Left lung (tissue), 10 donors: ENCODE data around the gene MICAL2. TPM values are rescaled to one million over a fixed set of nuclear protein-coding genes. Genes with fewer than 3 reads are reported as not detected.
A peak's percentile ranks its signal among the peaks of the same experiment; 100 is the strongest.

Experiments
- ATAC-seq: fragments of 200-7000 bp; cut with Tn5 transposase; one replicate; pipeline ENCODE4 v1.9.1; 2020; ENCODE audit warnings: moderate library complexity
- DNase-seq, 4 donors: peaks; one replicate each; pipeline ENCODE4 v3.0.0-alpha.2; 2013 to 2020
- H3K27ac ChIP-seq, 2 donors: fragments of 200-600 bp; sonication (generic) in 1 of 2; one replicate each; pipeline versions ENCODE4 v1.5.0 to v1.8.0; 2020 to 2021
- H3K27me3 ChIP-seq, 2 donors: fragments of 200-600 bp; sonication (generic) in 1 of 2; one replicate each; pipeline versions ENCODE4 v1.5.0 to v1.8.0; 2020 to 2021
- H3K36me3 ChIP-seq, 2 donors: fragments of 200-600 bp; sonication (generic) in 1 of 2; one replicate each; pipeline versions ENCODE4 v1.5.0 to v1.8.0; 2020 to 2021
- H3K4me1 ChIP-seq, 2 donors: fragments of 200-600 bp; one replicate each; pipeline ENCODE4 v1.8.0; 2021
- H3K4me3 ChIP-seq, 2 donors: fragments of 200-600 bp; sonication (generic) in 1 of 2; one replicate each; pipeline versions ENCODE4 v1.5.0 to v1.8.0; 2020 to 2021; ENCODE audit warnings: mild to moderate bottlenecking in 1 of 2
- H3K9me3 ChIP-seq, 2 donors: fragments of 200-600 bp; sonication (generic) in 1 of 2; one replicate each; pipeline versions ENCODE4 v1.5.0 to v1.8.0; 2020 to 2021
- intact Hi-C, 2 donors: fragments of 100-400 bp; cut with DNase I; formaldehyde crosslinking; loops; one replicate each; pipeline versions ENCODE4 v1.11.2 to v1.14.2; 2022
- polyA plus RNA-seq, 6 donors: library from polyadenylated mRNA; unstranded; fragments of 120-200 nt; gene quantifications; one replicate each; pipeline ENCODE4 v1.2.1, GENCODE V29; 2013; ENCODE audit not compliant: insufficient read length in 6 of 6
- total RNA-seq, 2 donors: library from RNA; stranded (reverse); fragmentation: NEBNext Ultra II Directional; extraction: Animal tissue kit (Norgen Biotek cat#: 25700); gene quantifications; one replicate each; pipeline ENCODE4 v1.2.1, GENCODE V29; 2021
- TF ChIP-seq, protein P1 (sequence below), 2 donors: fragments of 200-600 bp; sonication (generic) in 1 of 2; IDR thresholded peaks; one replicate each; pipeline versions ENCODE4 v1.5.0 to v1.8.0; 2021; ENCODE audit warnings: antibody characterized with exemption in 2 of 2
- donor health status: DM: no; HTN: yes; CAD: no.
- donor health status: DM: no; HTN: no; CAD: no.

The MICAL2 gene
- total and polyA plus RNA-seq, 8 donors: 49.8 to 293 (median 89.4) TPM

DNA sequence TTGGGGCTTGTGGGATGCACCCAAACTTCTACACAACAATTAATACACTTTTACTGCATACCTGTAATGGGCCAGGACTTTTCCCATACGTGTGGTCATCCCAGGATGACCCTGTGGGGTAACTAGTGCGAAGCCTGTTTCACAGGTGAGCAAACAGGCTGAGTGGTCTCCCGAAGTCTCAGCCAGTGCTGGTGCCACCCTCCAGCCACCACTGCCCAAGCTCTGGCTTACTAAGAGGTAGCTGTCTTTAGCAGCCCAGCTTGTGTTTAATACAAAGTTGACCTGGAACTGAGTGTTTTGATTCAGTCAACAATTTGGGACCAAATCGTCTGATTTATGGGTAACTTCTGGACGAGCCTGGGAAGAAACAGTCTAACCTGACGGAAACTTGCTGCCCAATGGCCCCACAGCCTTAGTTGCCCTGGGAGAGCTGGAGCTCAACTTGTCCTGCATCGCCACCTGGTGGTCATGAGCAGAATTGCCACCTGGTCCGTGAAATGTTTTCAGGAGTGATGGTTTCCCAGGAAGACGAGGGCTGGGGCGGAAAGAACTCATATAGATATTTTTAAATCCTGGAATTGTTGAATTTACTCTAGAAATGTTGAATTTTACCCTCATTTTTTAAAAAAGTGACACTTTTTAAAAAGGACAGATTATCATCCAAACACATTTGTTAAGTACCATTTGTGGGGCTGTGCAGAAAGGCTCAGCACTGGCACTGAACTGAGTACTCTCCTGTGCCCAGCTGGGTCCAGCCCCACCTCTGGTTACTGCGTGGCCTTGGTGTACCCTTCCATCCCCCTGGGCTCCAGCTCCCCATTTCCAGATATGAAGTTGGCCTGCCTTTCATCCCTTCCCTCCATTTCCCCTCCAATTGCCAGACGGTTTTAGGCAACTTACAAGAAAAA, 171.4 kb downstream of the MICAL2 start:
- no peaks in the 10 kb centered on the region for H3K9me3 ChIP-seq
- H3K36me3 ChIP-seq: no peaks in the 10 kb centered on the region
- H3K4me1 ChIP-seq: peaks cover 11 to 22% of the 10 kb centered on the region in 2 donors
- H3K4me3 ChIP-seq: no peak overlapping the region
- TF ChIP-seq, protein P1, sequence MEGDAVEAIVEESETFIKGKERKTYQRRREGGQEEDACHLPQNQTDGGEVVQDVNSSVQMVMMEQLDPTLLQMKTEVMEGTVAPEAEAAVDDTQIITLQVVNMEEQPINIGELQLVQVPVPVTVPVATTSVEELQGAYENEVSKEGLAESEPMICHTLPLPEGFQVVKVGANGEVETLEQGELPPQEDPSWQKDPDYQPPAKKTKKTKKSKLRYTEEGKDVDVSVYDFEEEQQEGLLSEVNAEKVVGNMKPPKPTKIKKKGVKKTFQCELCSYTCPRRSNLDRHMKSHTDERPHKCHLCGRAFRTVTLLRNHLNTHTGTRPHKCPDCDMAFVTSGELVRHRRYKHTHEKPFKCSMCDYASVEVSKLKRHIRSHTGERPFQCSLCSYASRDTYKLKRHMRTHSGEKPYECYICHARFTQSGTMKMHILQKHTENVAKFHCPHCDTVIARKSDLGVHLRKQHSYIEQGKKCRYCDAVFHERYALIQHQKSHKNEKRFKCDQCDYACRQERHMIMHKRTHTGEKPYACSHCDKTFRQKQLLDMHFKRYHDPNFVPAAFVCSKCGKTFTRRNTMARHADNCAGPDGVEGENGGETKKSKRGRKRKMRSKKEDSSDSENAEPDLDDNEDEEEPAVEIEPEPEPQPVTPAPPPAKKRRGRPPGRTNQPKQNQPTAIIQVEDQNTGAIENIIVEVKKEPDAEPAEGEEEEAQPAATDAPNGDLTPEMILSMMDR (IDR thresholded peaks at IDR 0.05): peak; percentile 88 to 97
- DNase-seq: peak; percentile 75 to 88 (median 82)
- no peaks in the 10 kb centered on the region for H3K27me3 ChIP-seq
- H3K27ac ChIP-seq: no peak overlapping the region
- peak; percentile 81 for ATAC-seq
- intact Hi-C loops: loop anchor here in 1 of 2 donors (5.0 kb wide), 1 partner anchor 235 kb away; no protein-coding TSS in a partner anchor

DNA sequence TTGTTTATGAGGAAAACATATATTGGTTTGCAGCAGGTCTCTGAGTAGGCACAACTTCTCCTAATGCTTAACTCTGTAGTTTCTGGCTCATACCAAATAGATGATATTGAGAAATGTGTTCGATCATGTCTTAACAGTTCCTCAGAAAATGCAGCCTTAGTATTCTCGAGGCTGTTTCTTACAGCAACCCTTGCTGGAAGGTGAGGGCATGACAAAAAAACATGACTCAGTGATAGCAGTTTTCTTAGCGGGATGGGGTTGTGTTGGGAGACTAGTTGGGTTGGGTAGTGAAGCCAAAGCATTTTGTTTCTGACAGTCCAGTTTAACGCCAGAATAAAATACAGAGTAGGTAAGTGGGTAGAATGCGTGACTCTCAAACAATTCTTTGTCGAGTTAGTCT, 172.3 kb downstream of the MICAL2 start:
- no peaks in the 10 kb centered on the region for H3K9me3 ChIP-seq
- intact Hi-C loops: loop anchor here in 1 of 2 donors (5.0 kb wide), 1 partner anchor 235 kb away; no protein-coding TSS in a partner anchor
- H3K27ac ChIP-seq: no peak overlapping the region
- no peaks in the 10 kb centered on the region for H3K36me3 ChIP-seq
- TF ChIP-seq, protein P1 (IDR thresholded peaks at IDR 0.05): no peak
- ATAC-seq (no peak), DNase-seq (no peak)
- peaks cover 11 to 23% of the 10 kb centered on the region in 2 donors for H3K4me1 ChIP-seq
- no peak overlapping the region for H3K4me3 ChIP-seq
- no peaks in the 10 kb centered on the region for H3K27me3 ChIP-seq

DNA sequence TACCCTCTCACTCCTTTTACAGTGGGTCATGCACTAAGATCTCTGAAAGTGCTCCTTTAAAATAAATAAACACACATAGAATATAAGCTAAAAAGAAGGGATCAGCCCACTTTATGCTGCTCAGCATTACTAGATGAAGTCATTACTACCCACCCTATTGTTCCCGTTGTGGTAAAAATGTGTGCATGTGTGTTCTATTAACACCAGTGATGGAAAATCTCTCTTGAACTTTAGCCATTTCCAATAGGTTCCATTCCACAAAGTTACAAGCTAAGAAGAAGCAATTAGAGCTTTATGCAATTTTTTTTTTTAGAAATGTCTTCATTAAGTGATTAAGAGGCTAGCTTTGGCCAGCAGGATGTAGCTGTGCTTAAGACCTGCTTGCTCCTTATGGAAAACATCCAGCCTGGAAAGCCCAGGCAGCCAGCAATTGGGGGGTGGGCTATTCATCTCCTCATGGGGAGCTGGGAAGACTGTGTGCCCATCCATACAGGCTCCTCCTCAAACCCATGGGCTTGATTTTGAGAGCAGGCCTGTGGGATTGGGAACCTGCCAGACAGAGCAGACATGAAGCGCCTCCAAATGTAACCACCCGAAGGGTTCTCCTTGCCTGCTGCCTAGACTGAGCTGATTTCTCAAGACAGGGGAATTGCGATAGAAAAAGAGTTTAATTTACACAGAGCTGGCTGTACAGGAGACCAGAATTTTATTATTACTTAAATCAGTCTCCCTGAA, 174.1 kb downstream of the MICAL2 start:
- DNase-seq (peak in 1 of 4 donors; percentile 24), ATAC-seq (no peak)
- Histone ChIP-seq H3K27me3 (no peaks in the 10 kb centered on the region), H3K4me3 (no peak overlapping the region), H3K27ac (no peak overlapping the region), H3K4me1 (peaks cover 11 to 29% of the 10 kb centered on the region in 2 donors), H3K9me3 (no peaks in the 10 kb centered on the region), H3K36me3 (no peaks in the 10 kb centered on the region)
- TF ChIP-seq, protein P1 (IDR thresholded peaks at IDR 0.05): no peak
- intact Hi-C loops: loop anchor here in 1 of 2 donors (5.0 kb wide), 1 partner anchor 237 kb away; no protein-coding TSS in a partner anchor

DNA sequence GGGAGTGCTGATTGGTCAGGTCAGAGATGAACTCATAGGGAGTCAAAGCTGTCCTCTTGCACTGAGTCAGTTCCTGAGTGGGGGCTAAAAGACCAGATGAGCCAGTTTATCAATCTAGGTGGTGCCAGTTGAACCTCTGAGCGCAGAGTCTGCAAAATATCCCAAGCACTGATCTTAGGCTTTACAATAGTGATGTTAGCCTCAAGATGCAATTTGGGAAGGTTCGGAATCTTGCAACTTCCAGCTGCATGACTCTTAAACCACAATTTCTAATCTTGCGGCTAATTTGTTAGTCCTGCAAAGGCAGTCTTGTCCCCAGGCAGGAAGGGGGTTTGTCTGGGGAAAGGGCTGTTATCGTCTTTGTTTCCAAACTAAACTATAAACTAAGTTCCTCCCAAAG, 174.7 kb downstream of the MICAL2 start:
- ATAC-seq (no peak), DNase-seq (no peak)
- Histone ChIP-seq H3K4me1 (peaks cover 11 to 29% of the 10 kb centered on the region in 2 donors), H3K4me3 (no peak overlapping the region), H3K36me3 (no peaks in the 10 kb centered on the region), H3K27ac (no peak overlapping the region), H3K27me3 (no peaks in the 10 kb centered on the region), H3K9me3 (no peaks in the 10 kb centered on the region)
- intact Hi-C loops: no loop called here
- TF ChIP-seq, protein P1 (IDR thresholded peaks at IDR 0.05): no peak

DNA sequence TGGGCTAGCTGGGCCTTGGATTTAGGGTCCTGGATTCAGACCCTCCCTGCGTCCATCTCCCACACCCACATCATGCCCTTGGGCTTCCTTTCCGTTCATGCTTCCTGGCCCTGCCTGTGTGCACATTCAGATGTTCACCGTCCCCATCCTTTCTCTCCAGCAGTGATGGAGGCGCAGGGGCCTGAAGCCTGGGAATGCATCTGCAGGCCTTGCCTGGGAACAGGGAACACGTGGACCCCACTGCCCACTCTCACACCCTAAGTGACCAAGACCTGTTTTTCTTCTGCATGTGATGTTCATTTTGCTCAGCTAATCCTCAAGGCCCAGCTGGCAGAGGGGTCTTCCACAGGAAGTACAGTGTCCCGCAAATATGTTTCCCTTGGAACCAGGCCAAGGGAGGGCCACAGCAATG, 175.4 kb downstream of the MICAL2 start:
- intact Hi-C loops: no loop called here

More for the DNA sequence above, 175.4 kb downstream of the MICAL2 start:
- ATAC-seq (no peak), DNase-seq (no peak)
- H3K27ac ChIP-seq: no peak overlapping the region
- peaks cover 11 to 29% of the 10 kb centered on the region in 2 donors for H3K4me1 ChIP-seq
- H3K36me3 ChIP-seq: no peaks in the 10 kb centered on the region
- no peaks in the 10 kb centered on the region for H3K27me3 ChIP-seq
- H3K9me3 ChIP-seq: no peaks in the 10 kb centered on the region
- TF ChIP-seq, protein P1 (IDR thresholded peaks at IDR 0.05): no peak
- no peak overlapping the region for H3K4me3 ChIP-seq
